ENCODE results near the gene MORC4.

MORC4 gene

GRCh38 chrX:106903856-106904528 is 96.0 kb downstream of the MORC4 start:
- FAIRE-seq, result no peak

GRCh38 chrX:106903291-106903824 is 96.7 kb downstream of the MORC4 start, which contains the start of gene RIPPLY1:
TSS of gene RIPPLY1 (minus strand) at chrX:106903341. CDS start at chrX:106903287, 54 bp downstream.
- FAIRE-seq, result no peak

GRCh38 chrX:106902684-106903083 is 97.3 kb downstream of the MORC4 start:
- FAIRE-seq, result no peak

- no peak for FAIRE-seq
These were observed 98.2 kb downstream of the MORC4 start for GRCh38 chrX:106901781-106902219.

- FAIRE-seq, result no peak
These were observed 98.7 kb downstream of the MORC4 start for GRCh38 chrX:106901341-106901740.

- no peak for FAIRE-seq
These were observed 100.2 kb downstream of the MORC4 start for GRCh38 chrX:106899841-106900240.

GRCh38 chrX:106899276-106899675 is 100.7 kb downstream of the MORC4 start:
- FAIRE-seq, result no peak

- FAIRE-seq, result no peak
These were observed 101.5 kb downstream of the MORC4 start for GRCh38 chrX:106898462-106898861.

GRCh38 chrX:106897259-106897658 is 102.8 kb downstream of the MORC4 start:
- no peak for FAIRE-seq

GRCh38 chrX:106894978-106895452 is 105.0 kb downstream of the MORC4 start:
- FAIRE-seq, result no peak

GRCh38 chrX:106894392-106894909 is 105.6 kb downstream of the MORC4 start:
- no peak for FAIRE-seq

GRCh38 chrX:106891762-106892460 is 108.1 kb downstream of the MORC4 start:
- no peak for FAIRE-seq

Measured in colon (tissue), 2 donors.